Left ventricle myocardium superior (tissue), 1 donor: ENCODE measurements around the gene DNAL4. TPM values are rescaled to one million over a fixed set of nuclear protein-coding genes. Genes with fewer than 3 reads are reported as not detected.

ENCODE experiments used
- ATAC-seq: fragments of 200-7000 bp; cut with Tn5 transposase; one replicate; pipeline ENCODE4 v1.9.1; 2020; ENCODE audit warnings: mild to moderate bottlenecking, moderate library complexity
- DNase-seq: peaks from one replicate; pipeline ENCODE4 v3.0.0-alpha.2; 2020
- intact Hi-C: fragments of 100-400 bp; cut with micrococcal nuclease; formaldehyde crosslinking; loops from one replicate; pipeline ENCODE4 v1.11.0; 2022
- total RNA-seq: library from RNA; stranded (reverse); fragmentation: NEBNext Ultra II Directional; extraction: Animal tissue kit (Norgen Biotek cat#: 25700); gene quantifications from one replicate; pipeline ENCODE4 v1.2.1, GENCODE V29; 2021
- donor health status: DM: no; HTN: yes; CAD: no; lungs with severe emphysema.

Gene DNAL4
- total RNA-seq, 1 donor from 2014 or later = 11.6 TPM

GRCh38 chr22:38766076-38766777 lies 27.7 kb downstream of the DNAL4 start:
- ATAC-seq (peak; percentile 47), DNase-seq (peak; percentile 59)
- intact Hi-C loops = no loop called here

GRCh38 chr22:38762551-38762983 lies 31.4 kb downstream of the DNAL4 start:
- no peak for DNase-seq
- no peak for ATAC-seq
- intact Hi-C loops = no loop called here

- DNase-seq (no peak), ATAC-seq (no peak)
- intact Hi-C loops = no loop called here
Observed at GRCh38 chr22:38761202-38762162, 32.5 kb downstream of the DNAL4 start.

DNA sequence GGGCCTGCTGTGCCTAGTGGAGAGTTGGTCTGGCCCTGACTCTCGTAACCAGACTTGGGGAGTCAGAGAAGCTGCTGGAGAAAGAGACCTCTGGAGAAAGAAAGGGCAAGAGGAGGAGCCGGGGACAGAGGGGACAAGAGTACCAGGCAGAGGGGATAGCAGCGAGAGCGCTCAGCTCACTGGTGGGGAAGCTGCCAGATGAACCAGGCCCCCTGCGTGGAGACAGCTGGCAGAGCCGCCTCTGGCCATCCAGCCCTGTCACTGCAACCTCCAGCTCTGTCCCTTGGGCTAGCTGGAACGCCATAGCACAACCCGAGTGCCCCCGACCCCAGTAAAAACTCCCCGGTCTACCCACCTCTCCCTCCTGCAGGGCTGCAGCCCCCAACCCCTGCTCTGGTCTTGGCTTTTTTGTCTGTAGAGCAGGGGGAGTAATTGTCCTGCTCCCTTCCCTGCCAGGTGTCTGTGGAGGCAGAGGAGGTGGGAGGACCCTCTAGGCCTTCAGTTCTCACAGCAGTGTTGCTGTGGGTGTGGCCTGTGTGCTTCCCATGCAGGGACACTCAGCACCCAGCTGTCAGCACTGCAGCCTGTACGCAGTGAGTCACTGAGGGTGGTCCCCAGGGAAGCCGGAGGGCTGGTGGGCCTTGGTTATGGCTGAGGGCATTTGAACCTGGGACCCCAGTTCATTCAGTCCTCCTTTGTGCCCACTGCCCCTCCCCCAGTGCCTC lies 33.3 kb downstream of the DNAL4 start:
- ATAC-seq (no peak), DNase-seq (no peak)
- intact Hi-C loops = no loop called here

DNA sequence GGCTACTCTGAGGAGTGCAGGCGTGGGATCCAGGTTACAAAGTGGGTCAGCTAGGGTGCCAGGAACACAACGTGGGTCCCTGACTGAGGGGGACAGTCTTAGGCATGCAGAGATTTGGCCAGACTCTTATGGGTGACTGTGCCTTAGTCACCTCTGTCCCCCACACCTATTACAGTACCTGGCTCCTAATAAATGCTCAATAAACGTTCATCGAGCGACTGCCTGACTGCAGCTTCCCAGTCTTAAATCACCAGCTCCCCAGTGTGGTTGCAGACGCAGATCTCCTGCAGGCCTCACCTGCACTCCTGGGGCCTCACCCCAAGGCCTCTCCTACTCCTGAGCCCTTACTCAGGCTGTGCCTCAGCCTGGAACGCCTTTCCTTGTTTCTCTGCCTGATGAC lies 34.9 kb downstream of the DNAL4 start:
- intact Hi-C loops = no loop called here
- no peak for DNase-seq
- ATAC-seq = no peak

DNA sequence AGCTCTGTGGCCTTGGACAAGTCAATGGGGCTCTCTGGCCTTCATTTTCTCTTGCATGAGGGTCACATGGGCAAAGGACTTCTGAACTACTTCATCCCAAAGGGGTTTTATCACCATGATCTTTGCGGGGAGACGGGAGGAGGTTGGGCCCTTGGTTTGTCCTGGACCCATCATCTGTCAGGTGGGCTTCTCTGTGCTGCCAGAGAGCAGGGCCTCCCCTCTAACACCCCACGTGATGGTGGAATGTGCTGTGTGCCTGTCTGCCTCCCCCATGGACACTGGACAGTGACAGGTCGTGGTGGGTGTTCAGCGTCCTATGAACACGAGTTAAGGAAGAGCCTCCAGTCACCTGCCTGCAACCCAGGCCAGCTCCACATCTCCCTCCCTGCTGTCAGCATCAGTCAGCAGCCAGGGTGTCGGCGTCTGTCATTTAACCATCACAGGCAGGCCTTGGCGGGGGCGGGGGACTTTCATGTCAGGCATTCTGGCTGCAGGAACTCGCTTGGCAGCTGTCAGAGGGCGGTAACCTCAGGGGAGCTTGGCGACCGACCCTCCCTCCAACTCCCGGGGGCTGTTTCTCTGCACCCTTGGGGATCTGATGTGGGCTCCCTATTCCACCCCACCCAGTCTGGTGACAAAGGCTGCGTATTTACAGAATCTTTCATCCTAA lies 35.5 kb downstream of the DNAL4 start:
- no peak for ATAC-seq
- no peak for DNase-seq
- intact Hi-C loops = no loop called here

DNA sequence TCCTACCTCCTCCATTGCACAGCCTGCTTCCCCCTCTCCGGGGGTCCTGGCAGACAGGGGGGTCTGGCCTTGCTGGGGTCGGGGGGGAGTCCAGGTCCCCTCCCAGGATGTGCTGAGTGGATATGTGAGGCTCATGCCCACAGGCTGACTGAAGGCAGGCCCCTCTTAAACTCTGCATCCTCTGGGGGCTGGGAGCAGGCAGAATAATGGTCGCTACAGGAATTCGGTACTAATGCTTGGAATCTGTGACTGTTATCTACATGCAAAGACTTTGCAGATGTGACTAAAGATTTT lies 36.5 kb downstream of the DNAL4 start:
- intact Hi-C loops = no loop called here
- ATAC-seq = no peak
- no peak for DNase-seq

DNA sequence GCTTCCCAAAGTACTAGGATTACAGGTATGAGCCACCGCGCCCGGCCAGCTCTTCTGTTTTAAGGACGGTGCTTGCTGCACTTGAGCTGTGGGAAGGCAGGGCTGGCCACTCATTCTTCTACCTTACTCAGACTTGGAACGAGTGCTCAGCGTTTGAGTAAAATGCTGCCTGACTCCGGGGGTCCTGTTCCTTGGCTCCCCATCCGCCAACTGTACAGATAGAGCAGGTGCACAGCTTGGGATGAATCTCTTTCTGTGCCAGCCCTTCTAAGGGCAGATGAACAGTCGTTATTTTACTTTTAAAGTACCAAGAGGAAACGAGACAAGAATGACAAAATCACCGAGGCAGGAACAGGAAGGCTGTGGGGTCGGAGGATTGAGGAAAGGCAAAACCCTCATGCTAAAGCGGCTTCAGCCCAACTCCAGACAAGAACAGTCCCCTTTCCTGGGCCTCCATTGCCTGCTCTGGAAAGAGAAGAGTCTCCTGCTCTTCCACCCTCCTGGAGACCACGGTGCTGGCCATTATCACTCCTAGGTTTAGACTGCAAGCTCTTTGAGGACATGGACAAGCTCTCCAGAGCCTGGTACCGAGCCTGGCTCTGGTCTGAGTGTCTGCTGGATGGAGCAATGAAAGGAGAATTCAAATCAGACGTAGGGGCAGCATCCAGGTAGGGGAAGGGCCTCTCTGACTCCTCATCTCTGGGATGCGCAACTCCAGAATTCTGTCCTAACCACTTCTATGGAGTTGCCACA lies 37.1 kb downstream of the DNAL4 start:
- ATAC-seq = no peak
- intact Hi-C loops = no loop called here
- DNase-seq = no peak

GRCh38 chr22:38755911-38756532 lies 37.9 kb downstream of the DNAL4 start, which contains the start of gene SUN2:
Gene SUN2 (minus strand): TSS chr22:38755998. CDS start chr22:38752628, 3,370 bp downstream.
- peak; percentile 82 for ATAC-seq
- intact Hi-C loops = no loop called here
- peak; percentile 98 for DNase-seq

GRCh38 chr22:38755155-38755910 lies 38.6 kb downstream of the DNAL4 start:
- intact Hi-C loops = no loop called here
- peak; percentile 88 for ATAC-seq
- DNase-seq = peak; percentile 96

- DNase-seq (no peak), ATAC-seq (peak; percentile 11)
- intact Hi-C loops = no loop called here
Observed at GRCh38 chr22:38754751-38755154, 39.2 kb downstream of the DNAL4 start.

GRCh38 chr22:38753948-38754750 lies 39.8 kb downstream of the DNAL4 start:
- intact Hi-C loops = no loop called here
- peak; percentile 39 for ATAC-seq
- DNase-seq = peak; percentile 61

DNA sequence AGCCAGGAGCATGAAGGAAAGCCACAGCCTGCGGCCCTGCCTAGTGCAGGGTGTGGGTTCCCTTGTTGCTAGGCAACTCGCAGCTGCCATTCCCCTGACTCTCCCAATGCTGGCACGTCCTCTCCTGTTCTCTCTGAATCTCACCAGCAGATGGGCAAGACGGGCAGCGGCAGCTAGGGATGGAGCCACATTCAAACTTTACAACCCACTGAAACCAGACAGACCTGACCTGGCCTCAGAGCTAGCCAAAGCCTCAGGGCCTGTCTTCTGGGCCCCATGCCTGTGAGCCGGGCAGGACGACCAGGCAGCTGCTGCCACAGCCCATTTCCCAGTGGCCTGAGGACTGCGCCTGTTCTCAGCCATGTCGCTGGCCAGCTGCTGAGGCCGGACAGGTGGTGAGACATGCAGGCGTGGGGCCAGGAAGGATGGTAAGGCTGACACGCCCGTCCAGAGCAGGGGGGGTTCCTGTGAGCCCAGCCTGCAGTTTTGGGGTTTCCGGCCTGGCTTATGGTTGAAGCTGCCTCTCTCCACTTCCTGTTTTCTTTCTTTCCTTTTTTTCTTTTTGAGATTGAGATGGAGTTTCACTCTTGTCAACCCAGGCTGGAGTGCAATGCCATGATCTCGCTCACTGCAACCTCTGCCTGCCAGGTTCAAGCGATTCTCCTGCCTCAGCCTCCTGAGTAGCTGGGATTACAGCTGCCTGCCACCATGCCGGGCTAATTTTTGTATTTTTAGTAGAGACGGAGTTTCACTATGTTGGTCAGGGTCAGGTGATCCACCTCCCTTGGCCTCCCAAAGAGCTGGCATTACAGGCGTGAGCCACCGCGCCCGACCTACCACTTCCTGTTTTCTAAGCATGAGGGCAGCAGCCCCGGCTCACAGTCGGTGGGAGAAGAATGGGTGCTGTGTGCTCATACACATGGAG lies 42.3 kb downstream of the DNAL4 start:
- ATAC-seq = no peak
- peak; percentile 67 for DNase-seq
- intact Hi-C loops = no loop called here

GRCh38 chr22:38751066-38751421 lies 42.9 kb downstream of the DNAL4 start:
- DNase-seq = no peak
- intact Hi-C loops = no loop called here
- ATAC-seq = no peak

DNA sequence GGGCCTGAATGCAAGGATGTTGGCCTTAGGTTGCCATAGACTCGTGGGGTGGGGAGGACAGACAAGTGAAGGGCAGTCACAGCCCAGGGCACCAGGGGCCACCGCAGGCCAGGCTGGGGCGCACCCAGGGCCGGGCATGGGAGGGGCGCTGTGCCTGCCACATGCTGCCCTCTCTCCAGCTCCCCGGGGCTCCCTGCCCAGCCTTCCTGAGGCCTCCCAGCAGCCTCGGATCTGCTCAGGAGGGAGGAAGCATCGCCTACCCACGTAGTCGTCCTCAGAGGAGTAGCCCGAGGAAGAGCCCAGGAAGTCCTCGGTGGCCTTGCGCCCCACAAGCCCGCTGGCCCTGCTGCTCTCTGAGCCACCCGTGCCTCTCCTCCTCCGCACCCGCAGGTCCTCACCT lies 43.3 kb downstream of the DNAL4 start:
- DNase-seq = no peak
- ATAC-seq = no peak
- intact Hi-C loops = no loop called here

GRCh38 chr22:38750104-38750503 lies 43.8 kb downstream of the DNAL4 start:
- intact Hi-C loops = no loop called here
- ATAC-seq (no peak), DNase-seq (no peak)
